PC-9 (cell line): ENCODE data around the gene TEPSIN. TPM values are rescaled to one million over a fixed set of nuclear protein-coding genes. Genes with fewer than 3 reads are reported as not detected.

Experiments
- BruUV-seq: library from RNA; stranded (reverse); fragments of 400-500 nt; replicated peaks from 2 replicates; lab custom pipeline; 2021; lab: Mats Ljungman, UMichigan
- CTCF ChIA-PET: fragments of 300-600 bp; sonication (Branson Sonifier 250); formaldehyde crosslinking; loops from one replicate; lab custom pipeline; 2022; ENCODE audit warnings: antibody characterized with exemption; lab: Charles Lee
- POLR2A ChIA-PET: fragments of 300-600 bp; sonication (Branson Sonifier 250); formaldehyde crosslinking; loops from one replicate; lab custom pipeline; 2022; ENCODE audit warnings: antibody characterized with exemption; ENCODE audit not compliant: unreplicated experiment; lab: Charles Lee
- DNase-seq, 2 experiments: peaks; one replicate each; pipeline versions ENCODE4 v3.0.0 to v3.0.0-alpha.2; 2015 to 2022; ENCODE audit warnings: mixed read lengths in 1 of 2
- H2AFZ ChIP-seq: fragments of 200-600 bp; sonication (generic); 2 replicates; pipeline ENCODE4 v1.8.1; 2017; ENCODE audit warnings: antibody characterized with exemption
- H3F3A ChIP-seq: fragments of 200-600 bp; sonication (generic); 2 replicates; pipeline ENCODE4 v1.8.1; 2017; ENCODE audit warnings: antibody characterized with exemption, mild to moderate bottlenecking, low read depth; ENCODE audit not compliant: insufficient read depth
- H3K27ac ChIP-seq: fragments of 200-600 bp; sonication (generic); 2 replicates; pipeline ENCODE4 v1.6.1; 2016; ENCODE audit warnings: mixed run types
- H3K27me3 ChIP-seq: fragments of 200-600 bp; sonication (generic); 2 replicates; pipeline ENCODE4 v1.6.1; 2016; ENCODE audit warnings: low read depth, mixed run types; ENCODE audit not compliant: insufficient read depth
- H3K36me3 ChIP-seq: fragments of 200-600 bp; sonication (generic); 2 replicates; pipeline ENCODE4 v1.6.1; 2016; ENCODE audit warnings: low read depth, mixed run types
- H3K4me1 ChIP-seq: fragments of 200-600 bp; sonication (generic); replicated peaks from 2 replicates; pipeline ENCODE4 v1.6.1; 2016; ENCODE audit warnings: mixed run types; ENCODE audit not compliant: insufficient read depth
- H3K4me2 ChIP-seq: fragments of 200-600 bp; sonication (generic); 2 replicates; pipeline ENCODE4 v1.6.1; 2017; ENCODE audit warnings: mixed run types
- H3K4me3 ChIP-seq: fragments of 200-600 bp; sonication (generic); 2 replicates; pipeline ENCODE4 v1.6.1; 2016; ENCODE audit warnings: mixed run types
- H3K79me2 ChIP-seq: fragments of 200-600 bp; sonication (generic); 2 replicates; pipeline ENCODE4 v1.6.1; 2017; ENCODE audit warnings: low read depth, mixed run types
- H3K9me2 ChIP-seq: fragments of 200-600 bp; sonication (generic); 2 replicates; pipeline ENCODE4 v1.8.1; 2017; ENCODE audit warnings: mild to moderate bottlenecking; ENCODE audit not compliant: insufficient read depth
- H3K9me3 ChIP-seq: fragments of 200-600 bp; sonication (generic); 2 replicates; pipeline ENCODE4 v1.8.1; 2016; ENCODE audit warnings: low read depth; ENCODE audit not compliant: insufficient read depth
- H4K20me1 ChIP-seq: fragments of 200-600 bp; sonication (generic); 2 replicates; pipeline ENCODE4 v1.8.1; 2017; ENCODE audit not compliant: insufficient read depth
- EZH2 ChIP-seq: fragments of 200-600 bp; sonication (generic); IDR thresholded peaks from 2 replicates; pipeline ENCODE4 v1.8.0; 2017; ENCODE audit warnings: antibody characterized with exemption, low read depth
- intact Hi-C: fragments of 100-400 bp; cut with micrococcal nuclease; formaldehyde crosslinking; loops from one replicate; pipeline ENCODE4 v1.10.0; 2022; ENCODE audit not compliant: unreplicated experiment
- total RNA-seq: library from RNA; stranded (reverse); gene quantifications from 2 replicates; pipeline ENCODE4 v1.2.3, GENCODE V29; 2021
- TF ChIP-seq, protein P1 (sequence below): fragments of 200-600 bp; sonication (generic); conservative IDR thresholded peaks from 2 replicates; pipeline ENCODE4 v1.6.1; 2017; ENCODE audit warnings: mixed run types, antibody characterized with exemption, mild to moderate bottlenecking, moderate library complexity

The TEPSIN gene
- total RNA-seq, 1 experiment from 2014 or later: 35.0 TPM

DNA sequence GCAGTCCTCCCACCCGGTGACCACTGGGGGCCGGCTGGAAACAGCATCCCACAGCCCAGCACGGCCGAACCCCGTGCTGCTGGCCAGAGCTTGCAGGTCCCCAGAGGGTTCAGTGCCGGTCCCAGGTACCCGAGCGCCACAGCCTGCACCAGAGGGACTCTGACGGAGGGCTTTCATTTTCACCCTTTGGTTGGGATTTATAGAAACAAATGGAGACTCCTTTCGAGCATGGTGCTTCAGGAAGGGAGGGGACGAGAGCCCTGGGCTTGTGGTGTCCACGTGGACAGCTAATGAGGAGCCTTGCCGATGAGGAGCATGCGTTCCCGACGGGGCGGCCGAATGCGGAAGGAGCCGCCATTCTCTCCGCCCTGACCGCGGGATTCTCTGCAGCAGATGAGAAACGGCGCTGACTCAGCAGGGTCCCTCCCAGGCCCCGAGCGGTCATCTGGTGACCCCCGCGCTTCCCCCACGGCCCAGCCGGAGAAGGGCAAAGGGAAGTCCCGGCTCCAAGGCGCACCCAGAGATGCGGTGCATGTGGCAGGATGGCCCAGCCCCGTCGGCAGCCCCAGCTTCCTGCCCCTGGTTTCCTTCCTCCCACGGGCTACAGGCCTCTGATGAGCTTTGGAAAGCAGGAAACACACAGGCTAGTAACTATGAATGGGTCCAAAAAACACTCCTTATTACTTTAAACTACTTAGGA is 46.5 kb upstream of the TEPSIN start:
- Histone ChIP-seq H3K4me3 (no peak overlapping the region), H3K79me2 (peaks cover 10% of the 10 kb centered on the region), H3K36me3 (no peaks in the 10 kb centered on the region), H3K9me2 (no peaks in the 10 kb centered on the region), H3K4me2 (no peak overlapping the region), H2AFZ (no peak overlapping the region), H3F3A (no peaks in the 10 kb centered on the region), H3K27me3 (no peaks in the 10 kb centered on the region), H3K27ac (no peak overlapping the region), H3K9me3 (no peaks in the 10 kb centered on the region), H3K4me1 (no peaks in the 10 kb centered on the region), H4K20me1 (peaks cover 16% of the 10 kb centered on the region)
- POLR2A ChIA-PET: no interaction called here
- intact Hi-C loops: no loop called here
- CTCF ChIA-PET: no interaction called here
- no peak for DNase-seq
- BruUV-seq: no TSS peak
- no peak for TF ChIP-seq EZH2
- TF ChIP-seq, protein P1, sequence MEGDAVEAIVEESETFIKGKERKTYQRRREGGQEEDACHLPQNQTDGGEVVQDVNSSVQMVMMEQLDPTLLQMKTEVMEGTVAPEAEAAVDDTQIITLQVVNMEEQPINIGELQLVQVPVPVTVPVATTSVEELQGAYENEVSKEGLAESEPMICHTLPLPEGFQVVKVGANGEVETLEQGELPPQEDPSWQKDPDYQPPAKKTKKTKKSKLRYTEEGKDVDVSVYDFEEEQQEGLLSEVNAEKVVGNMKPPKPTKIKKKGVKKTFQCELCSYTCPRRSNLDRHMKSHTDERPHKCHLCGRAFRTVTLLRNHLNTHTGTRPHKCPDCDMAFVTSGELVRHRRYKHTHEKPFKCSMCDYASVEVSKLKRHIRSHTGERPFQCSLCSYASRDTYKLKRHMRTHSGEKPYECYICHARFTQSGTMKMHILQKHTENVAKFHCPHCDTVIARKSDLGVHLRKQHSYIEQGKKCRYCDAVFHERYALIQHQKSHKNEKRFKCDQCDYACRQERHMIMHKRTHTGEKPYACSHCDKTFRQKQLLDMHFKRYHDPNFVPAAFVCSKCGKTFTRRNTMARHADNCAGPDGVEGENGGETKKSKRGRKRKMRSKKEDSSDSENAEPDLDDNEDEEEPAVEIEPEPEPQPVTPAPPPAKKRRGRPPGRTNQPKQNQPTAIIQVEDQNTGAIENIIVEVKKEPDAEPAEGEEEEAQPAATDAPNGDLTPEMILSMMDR: no peak

DNA sequence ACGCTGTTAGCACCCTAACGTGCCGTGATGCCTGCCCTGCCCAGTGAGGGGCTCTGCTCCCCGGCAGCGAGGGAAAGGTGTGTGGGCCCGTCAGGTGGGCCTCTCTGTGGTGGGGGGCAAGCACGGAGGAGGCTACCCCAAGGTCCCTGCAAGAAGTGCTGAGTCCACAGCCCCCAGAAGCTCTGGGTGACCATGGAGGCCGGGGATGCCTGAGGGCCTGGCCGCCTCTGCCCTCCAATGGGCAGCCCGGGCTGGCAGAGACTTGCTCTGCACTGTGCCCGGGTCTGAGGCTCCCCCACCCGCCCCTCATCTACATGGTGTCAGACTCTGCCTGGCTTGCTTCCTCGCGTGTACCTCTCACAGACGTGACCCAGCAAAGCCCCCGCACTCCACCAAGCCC is 44.0 kb upstream of the TEPSIN start:
- POLR2A ChIA-PET: no interaction called here

DNA sequence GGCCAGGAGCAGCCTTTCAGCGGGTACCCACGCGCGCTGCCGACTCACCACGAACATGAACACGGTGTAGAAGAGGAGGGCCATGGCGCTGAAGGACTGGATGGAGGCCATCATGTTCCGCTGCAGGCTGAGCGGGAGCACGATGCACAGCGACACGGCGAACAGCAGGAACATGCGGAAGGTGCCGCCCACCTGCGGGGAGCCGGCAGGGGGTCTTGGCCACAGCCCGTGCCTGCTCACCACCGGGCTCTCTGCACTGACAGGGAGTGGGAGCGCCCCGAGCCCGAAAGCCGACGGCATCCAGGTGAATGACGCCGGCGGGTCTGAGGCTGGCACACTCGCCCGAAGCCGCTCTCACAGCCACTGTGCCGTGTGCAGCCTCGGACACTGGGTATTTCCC is 43.3 kb upstream of the TEPSIN start:
- POLR2A ChIA-PET: interaction anchor here (0.6 kb wide), 1 partner anchor 236 kb away, joined by 18 read pairs; no protein-coding TSS in a partner anchor
- TF ChIP-seq, protein P1: no peak
- no peak for TF ChIP-seq EZH2
- intact Hi-C loops: no loop called here

More for the DNA sequence above, 44.0 kb upstream of the TEPSIN start:
- BruUV-seq: no TSS peak
- Histone ChIP-seq H3K9me2 (no peaks in the 10 kb centered on the region), H3K4me2 (no peak overlapping the region), H4K20me1 (peaks cover 7% of the 10 kb centered on the region; the same call in 1 of the 2 replicates), H2AFZ (no peak overlapping the region), H3K9me3 (no peaks in the 10 kb centered on the region), H3K36me3 (no peaks in the 10 kb centered on the region), H3K79me2 (peaks cover 4% of the 10 kb centered on the region; the same call in 1 of the 2 replicates), H3K27ac (no peak overlapping the region), H3K27me3 (no peaks in the 10 kb centered on the region), H3K4me1 (no peaks in the 10 kb centered on the region), H3F3A (no peaks in the 10 kb centered on the region), H3K4me3 (no peak overlapping the region)
- TF ChIP-seq, protein P1: no peak
- no peak for TF ChIP-seq EZH2
- intact Hi-C loops: no loop called here
- DNase-seq: no peak
- CTCF ChIA-PET: no interaction called here

More for the DNA sequence above, 43.3 kb upstream of the TEPSIN start:
- Histone ChIP-seq H3K4me2 (no peak overlapping the region), H2AFZ (no peak overlapping the region), H3K9me2 (no peaks in the 10 kb centered on the region), H3K36me3 (no peaks in the 10 kb centered on the region), H3K27me3 (no peaks in the 10 kb centered on the region), H3K9me3 (no peaks in the 10 kb centered on the region), H3K4me1 (no peaks in the 10 kb centered on the region), H3F3A (no peaks in the 10 kb centered on the region), H3K79me2 (peaks cover 4% of the 10 kb centered on the region; the same call in 1 of the 2 replicates), H3K27ac (no peak overlapping the region), H4K20me1 (peaks cover 5% of the 10 kb centered on the region; the same call in 1 of the 2 replicates), H3K4me3 (no peak overlapping the region)
- CTCF ChIA-PET: no interaction called here
- no peak for DNase-seq
- no TSS peak for BruUV-seq
